HG02970 (cell line): Measurements from ENCODE around the gene CFAP74.
"Not testable (repeated sequence)": the region's sequence is repeated elsewhere in the genome, so short reads cannot be mapped to it uniquely, and the experiment has no call there.

Experiments used
- ATAC-seq: cut with Tn5 transposase; IDR thresholded peaks from one replicate; pipeline ENCODE4 v1.9.1; 2021; ENCODE audit warnings: mild to moderate bottlenecking, moderate library complexity, moderate number of reproducible peaks; ENCODE audit not compliant: unreplicated experiment, low FRiP score

Gene CFAP74

GRCh38 chr1:1937061-1937460, 66.5 kb downstream of the CFAP74 start:
- no peak for ATAC-seq

GRCh38 chr1:1934848-1935247, 68.7 kb downstream of the CFAP74 start:
- ATAC-seq: not testable (repeated sequence)

GRCh38 chr1:1929639-1930545, 73.7 kb downstream of the CFAP74 start:
- no peak for ATAC-seq

GRCh38 chr1:1929102-1929638, 74.4 kb downstream of the CFAP74 start:
- ATAC-seq: no peak

- ATAC-seq: no peak
Measured at GRCh38 chr1:1928231-1929101, 75.1 kb downstream of the CFAP74 start.

- no peak for ATAC-seq
Measured at GRCh38 chr1:1927751-1928150, 75.8 kb downstream of the CFAP74 start.

- ATAC-seq: no peak
Measured at GRCh38 chr1:1926886-1927660, 76.5 kb downstream of the CFAP74 start.

- no peak for ATAC-seq
Measured at GRCh38 chr1:1926346-1926811, 77.2 kb downstream of the CFAP74 start.

GRCh38 chr1:1925437-1926345, 77.9 kb downstream of the CFAP74 start:
- ATAC-seq: no peak

GRCh38 chr1:1924849-1925248, 78.7 kb downstream of the CFAP74 start:
- no peak for ATAC-seq

GRCh38 chr1:1924386-1924785, 79.2 kb downstream of the CFAP74 start:
- no peak for ATAC-seq

- ATAC-seq: no peak
Measured at GRCh38 chr1:1922956-1923833, 80.4 kb downstream of the CFAP74 start.

- no peak for ATAC-seq
Measured at GRCh38 chr1:1922702-1922955, 81.0 kb downstream of the CFAP74 start.

- ATAC-seq: no peak
Measured at GRCh38 chr1:1921901-1922701, 81.5 kb downstream of the CFAP74 start.

- ATAC-seq: no peak
Measured at GRCh38 chr1:1921459-1921862, 82.1 kb downstream of the CFAP74 start.

GRCh38 chr1:1920608-1921458, 82.8 kb downstream of the CFAP74 start:
- no peak for ATAC-seq
